ENCODE measurements around the gene KIR3DL2. TPM values are rescaled to one million over a fixed set of nuclear protein-coding genes. Genes with fewer than 3 reads are reported as not detected.

Gene KIR3DL2

Small RNA genes within 50 kb of the gene (small RNA-seq; reads per million reads assigned to genes)
- not detected for gene RNU6-222P (ENCODE audit: low read depth)

All from mesenchymal stem cell (in vitro differentiated cells and primary cell).